ENCODE results near the gene FAM110C.

FAM110C gene

GRCh38 chr2:46471-47345 lies at the start of gene FAM110C:
TSS of gene FAM110C (minus strand) at chr2:46505. CDS start at chr2:46385, 120 bp downstream.
- no peak for TF ChIP-seq CTCF (conservative IDR thresholded peaks at IDR 0.05; ENCODE audit: low read depth, low read length)
- DNase-seq (ENCODE audit: low read depth) = peak; percentile 18
- no peak within 1 kb of the TSS for H3K4me3 ChIP-seq (ENCODE audit: low read depth, low read length)

- DNase-seq (ENCODE audit: low read depth) = no peak
- no peak overlapping the region for H3K4me3 ChIP-seq (ENCODE audit: low read depth, low read length)
- TF ChIP-seq CTCF (conservative IDR thresholded peaks at IDR 0.05; ENCODE audit: low read depth, low read length) = no peak
These were observed 46.0 kb upstream of the FAM110C start for GRCh38 chr2:92326-92725.

- no peak for TF ChIP-seq CTCF (conservative IDR thresholded peaks at IDR 0.05; ENCODE audit: low read depth, low read length)
- H3K4me3 ChIP-seq (ENCODE audit: low read depth, low read length) = no peak overlapping the region
- DNase-seq (ENCODE audit: low read depth) = no peak
These were observed 44.5 kb upstream of the FAM110C start for GRCh38 chr2:90645-91312.

GRCh38 chr2:85761-86160 lies 39.5 kb upstream of the FAM110C start:
- no peak for TF ChIP-seq CTCF (conservative IDR thresholded peaks at IDR 0.05; ENCODE audit: low read depth, low read length)
- DNase-seq (ENCODE audit: low read depth) = no peak

GRCh38 chr2:84121-84520 lies 37.8 kb upstream of the FAM110C start:
- no peak for TF ChIP-seq CTCF (conservative IDR thresholded peaks at IDR 0.05; ENCODE audit: low read depth, low read length)
- no peak overlapping the region for H3K4me3 ChIP-seq (ENCODE audit: low read depth, low read length)
- no peak for DNase-seq (ENCODE audit: low read depth)

More at GRCh38 chr2:85761-86160, 39.5 kb upstream of the FAM110C start:
- H3K4me3 ChIP-seq (ENCODE audit: low read depth, low read length) = no peak overlapping the region

GRCh38 chr2:80971-81736 lies 34.8 kb upstream of the FAM110C start:
- no peak overlapping the region for H3K4me3 ChIP-seq (ENCODE audit: low read depth, low read length)
- no peak for DNase-seq (ENCODE audit: low read depth)
- no peak for TF ChIP-seq CTCF (conservative IDR thresholded peaks at IDR 0.05; ENCODE audit: low read depth, low read length)
